ENCODE results near the gene KCNC4.

The KCNC4 gene

GRCh38 chr1:110258734-110259133 is 48.6 kb downstream of the KCNC4 start:
- DNase-seq, result no peak

GRCh38 chr1:110259770-110260169 is 49.7 kb downstream of the KCNC4 start:
- no peak for DNase-seq
